SIG-M5 treated with dmso at 0.1 percent for 504 hours (cell line): Measurements from ENCODE around the gene KRT86.
A peak's percentile ranks its signal among the peaks of the same experiment; 100 is the strongest.
"Not testable (repeated sequence)": the region's sequence is repeated elsewhere in the genome, so short reads cannot be mapped to it uniquely, and the experiment has no call there.

Experiments used
- DNase-seq: peaks from one replicate; lab custom pipeline; 2025; ENCODE audit not compliant: unreplicated experiment; lab: John Stamatoyannopoulos, UW

The KRT86 gene

GRCh38 chr12:52267266-52267665, 7.2 kb upstream of the KRT86 start:
- DNase-seq, result no peak

DNA sequence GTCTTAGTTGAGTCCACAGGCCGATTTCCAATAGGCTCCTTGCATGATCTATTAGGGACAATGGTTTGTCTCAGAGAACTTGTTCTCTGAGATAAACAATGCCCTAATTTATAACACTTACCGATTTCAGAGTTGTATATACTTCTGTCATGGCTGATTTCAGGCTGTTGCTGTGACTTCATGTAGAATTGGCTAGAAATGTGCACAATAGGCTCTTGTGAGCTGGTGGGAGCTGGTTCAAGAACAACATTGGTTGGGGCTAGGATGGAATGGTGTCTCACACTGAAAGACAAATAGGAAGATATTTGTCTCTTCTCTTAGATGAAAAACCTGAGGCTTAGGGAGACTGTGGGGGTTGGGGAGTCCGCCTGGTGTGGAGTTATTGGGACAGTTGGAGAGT, 6.7 kb upstream of the KRT86 start:
- DNase-seq, result no peak

DNA sequence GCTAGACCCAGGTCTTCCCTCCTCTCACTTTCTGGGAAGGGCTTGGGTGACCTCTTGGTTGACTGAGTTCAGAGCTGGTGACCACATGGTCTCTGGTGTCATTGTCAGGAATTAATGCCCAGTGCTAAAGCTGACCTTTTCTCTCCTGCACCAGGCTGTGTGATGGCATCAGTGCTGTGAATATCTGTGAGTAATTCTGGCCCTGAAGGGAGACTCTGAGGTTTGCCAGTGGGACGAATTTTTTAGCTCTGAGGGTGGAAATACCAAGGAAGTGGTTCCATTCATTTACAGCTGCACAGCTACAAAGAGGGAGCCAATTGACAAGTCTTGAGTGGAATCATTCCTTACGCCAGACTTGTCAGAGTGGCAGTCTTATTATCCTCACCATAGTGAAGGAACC, 6.2 kb upstream of the KRT86 start:
- no peak for DNase-seq

- DNase-seq, result no peak
These were observed 3.8 kb upstream of the KRT86 start for GRCh38 chr12:52270541-52271070.

GRCh38 chr12:52271158-52271557, 3.3 kb upstream of the KRT86 start:
- DNase-seq, result no peak

DNA sequence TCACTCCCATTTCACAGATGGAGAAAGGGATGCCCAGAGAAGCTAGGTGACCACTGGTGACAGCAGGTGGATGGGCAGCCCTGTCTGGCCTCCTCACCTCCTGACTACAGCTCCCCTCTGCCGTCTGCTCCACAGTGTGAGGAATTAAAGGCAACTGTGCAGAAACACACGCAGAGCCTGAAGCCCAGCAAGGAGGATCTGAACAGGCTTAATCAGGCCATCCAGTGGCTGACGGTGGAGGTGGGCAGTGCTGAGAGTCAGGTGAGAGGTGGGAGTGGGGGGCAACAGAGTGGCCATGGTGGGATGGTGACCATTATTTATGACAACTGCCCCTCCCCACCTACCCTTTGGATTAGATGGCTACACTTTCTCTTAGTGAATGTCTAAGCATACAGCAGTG, 1.2 kb downstream of the KRT86 start:
- no peak for DNase-seq

- DNase-seq, result no peak
These were observed 3.2 kb downstream of the KRT86 start for GRCh38 chr12:52277486-52278245.

- peak; percentile 56 for DNase-seq
These were observed 4.4 kb downstream of the KRT86 start for GRCh38 chr12:52278575-52279421.

DNA sequence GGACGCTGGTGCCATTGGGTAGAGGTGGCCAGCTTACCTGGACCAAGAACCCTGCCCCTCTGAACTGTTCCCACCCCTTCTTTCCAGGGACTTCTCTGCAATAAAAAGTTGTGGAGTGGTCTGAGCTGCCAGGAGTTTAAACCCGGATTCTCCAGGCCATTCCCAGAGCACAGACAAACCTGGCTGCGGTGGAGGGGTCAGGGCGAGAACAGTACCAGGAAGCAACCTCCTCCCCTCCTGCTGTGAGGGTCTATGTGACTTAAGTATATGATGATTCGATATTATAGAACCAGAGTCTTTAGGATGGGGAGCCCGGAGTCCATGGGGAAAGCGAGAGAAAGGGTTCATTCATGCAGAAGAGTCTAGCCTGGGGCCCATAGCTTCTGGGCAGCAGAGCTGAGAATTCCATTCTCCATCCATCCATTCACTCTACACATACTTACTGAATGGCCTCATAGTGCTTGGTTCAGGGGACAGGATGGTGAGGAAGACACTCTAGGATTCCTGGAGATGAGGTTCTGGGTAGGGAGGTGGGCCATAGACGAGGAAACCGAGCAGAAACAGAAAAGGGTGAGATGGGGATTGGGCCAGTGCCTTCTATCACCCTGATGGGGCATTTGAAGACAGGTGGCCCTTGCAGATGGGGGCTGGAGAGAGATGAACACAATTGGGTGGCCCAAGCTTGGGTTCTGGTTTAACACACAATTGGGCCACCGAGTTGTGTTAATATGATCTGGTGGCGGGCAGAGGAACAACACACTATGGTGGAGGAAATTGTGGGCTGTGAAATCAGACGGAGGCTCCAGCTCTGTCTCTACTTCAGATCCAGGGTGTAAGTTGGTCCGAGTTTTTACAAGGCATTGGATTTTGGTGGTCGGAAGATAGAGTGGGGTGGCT, 5.2 kb downstream of the KRT86 start:
- DNase-seq, result no peak

DNA sequence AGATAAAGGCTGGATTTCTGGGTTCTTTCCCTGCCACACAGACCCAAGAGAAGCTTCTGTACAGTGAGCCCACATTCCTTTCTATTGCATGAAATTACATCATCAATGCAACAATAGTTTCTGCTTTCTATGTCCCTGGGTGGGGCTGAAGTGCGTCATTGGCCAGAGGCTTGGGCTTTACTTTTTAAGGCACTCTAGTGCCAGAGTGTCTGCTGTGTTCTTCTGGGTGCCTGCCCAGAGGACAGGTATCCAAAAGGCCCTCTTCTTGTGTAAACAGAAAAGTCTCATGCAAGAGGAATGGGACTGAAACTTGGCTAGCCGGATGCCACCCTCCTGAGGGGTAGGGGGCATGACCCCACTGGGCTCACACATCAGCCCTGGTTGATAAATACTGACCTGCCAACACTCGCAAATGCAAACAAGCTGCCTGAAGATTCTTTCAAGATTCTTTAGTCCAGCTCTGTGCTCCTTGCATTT, 5.9 kb downstream of the KRT86 start:
- DNase-seq, result peak; percentile 88

DNA sequence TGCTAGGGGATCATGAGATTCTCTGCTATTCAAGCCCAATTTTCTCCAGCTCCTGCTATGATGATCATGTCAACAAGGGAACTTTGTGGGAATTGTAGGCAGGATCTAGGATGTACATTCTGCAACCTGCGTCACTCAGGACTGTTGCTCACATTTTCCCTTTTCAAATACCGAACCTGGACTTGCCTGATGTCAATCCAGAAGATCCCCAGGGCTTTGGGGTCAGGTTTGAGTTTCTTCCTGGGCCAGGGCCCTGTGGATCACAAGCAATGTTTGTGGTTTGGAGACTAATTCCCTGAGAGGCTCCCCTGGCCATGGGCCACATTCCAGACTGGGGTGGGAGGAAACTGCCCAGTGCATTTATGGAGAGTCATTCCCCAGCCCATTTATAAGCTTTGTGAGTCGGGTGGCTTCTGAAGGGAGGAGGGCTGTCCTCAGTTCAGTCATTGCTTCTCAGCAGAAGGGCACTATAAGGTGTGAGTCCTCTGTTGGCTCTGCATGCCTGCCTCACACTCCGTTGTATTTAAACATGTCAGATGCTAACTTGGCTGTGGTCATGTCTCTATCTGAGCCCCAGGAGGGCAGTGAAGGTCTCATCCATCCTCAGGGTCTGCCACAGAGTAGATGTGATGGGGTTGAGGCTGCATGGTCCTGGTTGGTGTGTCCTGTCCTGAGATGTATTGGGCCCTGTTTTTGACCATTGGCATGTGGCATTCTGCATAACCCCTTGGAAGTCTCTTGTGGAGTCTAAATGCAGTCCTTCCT, 6.5 kb downstream of the KRT86 start:
- DNase-seq, result peak; percentile 61

- DNase-seq, result no peak
These were observed 10.2 kb downstream of the KRT86 start for GRCh38 chr12:52284562-52285171.

- DNase-seq, result no peak
These were observed 10.8 kb downstream of the KRT86 start for GRCh38 chr12:52285172-52285745.

GRCh38 chr12:52285851-52286530, 11.5 kb downstream of the KRT86 start:
- no peak for DNase-seq

GRCh38 chr12:52286857-52287785, 12.7 kb downstream of the KRT86 start:
- not testable (repeated sequence) for DNase-seq

GRCh38 chr12:52287816-52288805, 13.7 kb downstream of the KRT86 start:
- DNase-seq, result not testable (repeated sequence)
